ENCODE measurements around the gene MOB3B.

Gene MOB3B

DNA sequence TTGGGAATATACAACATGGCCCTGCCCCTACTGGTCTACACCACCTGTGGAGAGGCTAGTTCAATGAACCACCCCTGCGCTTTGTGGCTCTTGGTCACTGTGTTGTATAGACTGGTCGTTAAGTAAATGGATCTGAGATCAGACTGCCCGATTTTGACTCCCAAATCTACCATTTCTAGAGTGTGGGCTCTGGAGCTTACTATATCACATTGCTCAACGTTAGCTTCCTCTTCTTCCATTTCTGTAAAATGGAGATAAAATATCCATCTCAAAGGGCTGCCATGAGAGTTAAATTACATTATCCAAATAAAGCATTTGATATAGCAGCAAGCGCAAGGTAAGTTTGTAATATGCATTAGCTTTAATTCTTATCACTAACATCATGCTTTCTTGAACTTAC lies 58.2 kb downstream of the MOB3B start:
- no peak overlapping the region for H3K4ac ChIP-seq (ENCODE audit: low read depth, low read length)
- H4K12ac ChIP-seq (ENCODE audit: low read depth, low read length) = no peak overlapping the region
- H3K27me3 ChIP-seq (ENCODE audit: insufficient read depth, low read length) = no peaks in the 10 kb centered on the region
- H2AK5ac ChIP-seq (ENCODE audit: low read length) = no peak overlapping the region
- H2AFZ ChIP-seq (ENCODE audit: insufficient read depth, low read length, poor library complexity) = no peak overlapping the region
- H3K4me3 ChIP-seq (ENCODE audit: low read depth, low read length) = no peak overlapping the region
- peaks cover 3% of the 10 kb centered on the region for H3K79me1 ChIP-seq (ENCODE audit: low read length)
- no peaks in the 10 kb centered on the region for H3K9me3 ChIP-seq (ENCODE audit: insufficient read depth, low read depth, low read length)
- H2BK12ac ChIP-seq (ENCODE audit: low read length) = no peak overlapping the region
- peaks cover 2% of the 10 kb centered on the region for H3K79me2 ChIP-seq (ENCODE audit: control insufficient read depth, insufficient read depth, low read length, poor library complexity)
- no peak overlapping the region for H4K91ac ChIP-seq (ENCODE audit: low read depth, low read length)
- H3K36me3 ChIP-seq (ENCODE audit: control insufficient read depth in 1 of 2, insufficient read depth in 2 of 2, low read length in 2 of 2) = peaks cover 0 to 3% of the 10 kb centered on the region in 2 experiments
- no peak for DNase-seq
- H3K23ac ChIP-seq (ENCODE audit: low read length) = no peak overlapping the region
- no peak overlapping the region for H3K4me2 ChIP-seq (ENCODE audit: low read length)
- no peak overlapping the region for H2BK5ac ChIP-seq (ENCODE audit: low read depth, low read length, poor library complexity)
- H3K4me1 ChIP-seq (ENCODE audit: control insufficient read depth in 1 of 2, insufficient read depth in 2 of 2, low read length in 2 of 2) = peaks cover 7 to 21% of the 10 kb centered on the region in 2 experiments
- no peak overlapping the region for H3K14ac ChIP-seq (ENCODE audit: low read length)
- no peak overlapping the region for H3K9ac ChIP-seq (ENCODE audit: low read length)
- no peak overlapping the region for H2BK120ac ChIP-seq (ENCODE audit: insufficient read depth, low read length, poor library complexity)
- H4K8ac ChIP-seq (ENCODE audit: low read depth, low read length) = no peak overlapping the region
- no CpG with 5 or more reads among the region's 5 CpGs for WGBS (ENCODE audit: extremely low coverage, insufficient coverage, insufficient read length)
- H3K18ac ChIP-seq (ENCODE audit: low read length) = no peak overlapping the region
- H3K27ac ChIP-seq (ENCODE audit: low read depth, low read length) = no peak overlapping the region

DNA sequence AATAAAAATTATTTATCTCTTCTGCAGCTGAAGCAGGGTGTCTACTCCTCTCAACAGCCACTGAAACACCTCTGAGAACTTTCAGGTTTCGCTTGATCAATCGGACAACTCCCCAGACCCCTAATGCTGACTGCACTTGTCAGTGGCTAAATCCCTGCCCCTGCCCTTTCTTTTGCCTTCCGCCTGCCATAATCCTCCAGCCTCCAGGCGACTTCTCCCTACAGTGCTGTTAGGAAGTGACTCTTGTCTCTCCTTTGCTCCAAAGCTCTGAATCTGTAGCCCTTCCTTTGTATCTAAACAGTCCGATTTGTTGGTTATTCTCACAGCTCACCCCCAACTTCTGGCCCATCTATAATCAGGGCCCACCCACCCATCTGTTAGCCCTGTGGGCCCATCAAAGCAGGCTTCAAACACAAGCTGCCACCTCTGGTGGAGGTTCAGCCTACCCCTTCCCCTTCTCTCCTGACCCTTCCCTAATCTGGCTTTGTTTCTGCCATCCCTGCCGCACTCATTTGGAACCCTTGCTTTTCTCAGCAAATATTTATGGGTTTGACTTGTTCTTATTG lies 59.2 kb downstream of the MOB3B start:
- Histone ChIP-seq H4K8ac (ENCODE audit: low read depth, low read length) (no peak overlapping the region), H2BK120ac (ENCODE audit: insufficient read depth, low read length, poor library complexity) (no peak overlapping the region), H3K79me2 (ENCODE audit: control insufficient read depth, insufficient read depth, low read length, poor library complexity) (peaks cover 2% of the 10 kb centered on the region), H3K4me1 (ENCODE audit: control insufficient read depth in 1 of 2, insufficient read depth in 2 of 2, low read length in 2 of 2) (peaks cover 7 to 22% of the 10 kb centered on the region in 2 experiments), H4K12ac (ENCODE audit: low read depth, low read length) (no peak overlapping the region), H4K91ac (ENCODE audit: low read depth, low read length) (peak overlapping the region; percentile 8), H2BK5ac (ENCODE audit: low read depth, low read length, poor library complexity) (no peak overlapping the region), H3K36me3 (ENCODE audit: control insufficient read depth in 1 of 2, insufficient read depth in 2 of 2, low read length in 2 of 2) (peaks cover 0 to 3% of the 10 kb centered on the region in 2 experiments), H3K27ac (ENCODE audit: low read depth, low read length) (no peak overlapping the region), H3K27me3 (ENCODE audit: insufficient read depth, low read length) (no peaks in the 10 kb centered on the region), H3K4ac (ENCODE audit: low read depth, low read length) (no peak overlapping the region), H3K4me2 (ENCODE audit: low read length) (no peak overlapping the region), H2BK12ac (ENCODE audit: low read length) (no peak overlapping the region), H3K9ac (ENCODE audit: low read length) (no peak overlapping the region), H2AFZ (ENCODE audit: insufficient read depth, low read length, poor library complexity) (no peak overlapping the region), H3K4me3 (ENCODE audit: low read depth, low read length) (no peak overlapping the region), H3K9me3 (ENCODE audit: insufficient read depth, low read depth, low read length) (no peaks in the 10 kb centered on the region), H3K23ac (ENCODE audit: low read length) (no peak overlapping the region), H3K79me1 (ENCODE audit: low read length) (peaks cover 3% of the 10 kb centered on the region), H3K18ac (ENCODE audit: low read length) (no peak overlapping the region), H2AK5ac (ENCODE audit: low read length) (no peak overlapping the region), H3K14ac (ENCODE audit: low read length) (no peak overlapping the region)
- no CpG with 5 or more reads among the region's 6 CpGs for WGBS (ENCODE audit: extremely low coverage, insufficient coverage, insufficient read length)
- DNase-seq = no peak

DNA sequence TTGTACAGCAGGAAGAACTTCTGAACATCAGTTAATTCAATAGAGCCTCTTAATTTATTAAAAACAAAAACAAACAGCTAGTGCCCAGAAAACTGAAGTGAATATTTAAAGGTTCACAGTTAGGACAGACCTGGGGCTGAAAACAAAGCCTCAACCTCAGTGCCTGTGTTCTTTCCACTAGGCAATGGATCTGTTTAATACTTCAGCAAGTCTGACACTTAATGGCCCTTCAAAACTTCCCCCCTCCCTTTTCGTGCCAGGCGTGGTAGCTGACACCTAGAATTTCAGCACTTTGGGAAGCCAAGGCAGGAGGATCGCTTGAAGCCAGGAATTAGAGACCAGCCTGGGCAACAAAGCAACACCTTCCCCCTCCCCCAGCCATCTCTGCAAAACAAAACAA lies 60.1 kb downstream of the MOB3B start:
- Histone ChIP-seq H4K8ac (ENCODE audit: low read depth, low read length) (no peak overlapping the region), H3K23ac (ENCODE audit: low read length) (no peak overlapping the region), H3K4me3 (ENCODE audit: low read depth, low read length) (no peak overlapping the region), H3K79me1 (ENCODE audit: low read length) (peaks cover 3% of the 10 kb centered on the region), H3K14ac (ENCODE audit: low read length) (no peak overlapping the region), H3K4ac (ENCODE audit: low read depth, low read length) (no peak overlapping the region), H3K79me2 (ENCODE audit: control insufficient read depth, insufficient read depth, low read length, poor library complexity) (peaks cover 2% of the 10 kb centered on the region), H2BK120ac (ENCODE audit: insufficient read depth, low read length, poor library complexity) (no peak overlapping the region), H3K27me3 (ENCODE audit: insufficient read depth, low read length) (no peaks in the 10 kb centered on the region), H3K4me2 (ENCODE audit: low read length) (no peak overlapping the region), H4K12ac (ENCODE audit: low read depth, low read length) (no peak overlapping the region), H3K9ac (ENCODE audit: low read length) (no peak overlapping the region), H3K36me3 (ENCODE audit: control insufficient read depth in 1 of 2, insufficient read depth in 2 of 2, low read length in 2 of 2) (peaks cover 0 to 3% of the 10 kb centered on the region in 2 experiments), H2BK5ac (ENCODE audit: low read depth, low read length, poor library complexity) (no peak overlapping the region), H3K18ac (ENCODE audit: low read length) (no peak overlapping the region), H2BK12ac (ENCODE audit: low read length) (no peak overlapping the region), H3K9me3 (ENCODE audit: insufficient read depth, low read depth, low read length) (no peaks in the 10 kb centered on the region), H3K4me1 (ENCODE audit: control insufficient read depth in 1 of 2, insufficient read depth in 2 of 2, low read length in 2 of 2) (peaks cover 7 to 20% of the 10 kb centered on the region in 2 experiments), H4K91ac (ENCODE audit: low read depth, low read length) (no peak overlapping the region), H2AK5ac (ENCODE audit: low read length) (no peak overlapping the region), H3K27ac (ENCODE audit: low read depth, low read length) (no peak overlapping the region), H2AFZ (ENCODE audit: insufficient read depth, low read length, poor library complexity) (no peak overlapping the region)
- no CpG with 5 or more reads among the region's 3 CpGs for WGBS (ENCODE audit: extremely low coverage, insufficient coverage, insufficient read length)
- no peak for DNase-seq

DNA sequence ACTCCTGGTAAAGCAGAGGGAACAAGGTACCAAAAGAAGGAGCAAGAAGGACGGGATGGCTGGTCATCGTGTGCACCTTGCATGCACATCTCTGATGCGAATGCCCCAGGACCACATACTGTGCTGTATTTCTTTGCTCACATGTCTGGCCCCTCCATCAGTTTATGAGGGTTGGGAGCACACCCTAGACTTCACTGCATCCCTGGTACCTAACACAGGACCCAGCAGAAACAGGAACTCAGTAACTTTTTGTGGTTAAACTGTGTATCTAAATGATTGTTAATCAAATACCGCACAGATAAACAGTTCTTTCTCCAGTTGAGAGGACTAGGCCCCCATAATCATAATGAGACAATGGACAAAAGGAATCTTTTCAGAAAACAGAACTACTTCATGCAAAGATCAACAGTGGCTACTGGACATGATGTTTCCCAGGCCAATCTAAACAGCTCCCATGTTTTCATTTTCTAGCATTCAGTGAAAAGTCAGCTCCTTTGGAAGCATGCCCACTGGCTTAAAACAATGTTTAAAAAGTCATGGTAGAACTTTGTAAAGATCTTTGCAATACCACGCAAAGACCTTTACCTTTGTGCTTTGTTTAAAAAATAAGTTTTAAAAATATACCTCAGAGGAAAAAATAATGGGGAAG lies 61.0 kb downstream of the MOB3B start:
- no peak overlapping the region for H3K23ac ChIP-seq (ENCODE audit: low read length)

More for the DNA sequence above, 61.0 kb downstream of the MOB3B start:
- Histone ChIP-seq H2AK5ac (ENCODE audit: low read length) (no peak overlapping the region), H3K27me3 (ENCODE audit: insufficient read depth, low read length) (no peaks in the 10 kb centered on the region), H3K4me3 (ENCODE audit: low read depth, low read length) (no peak overlapping the region), H3K79me1 (ENCODE audit: low read length) (peaks cover 3% of the 10 kb centered on the region), H3K4me2 (ENCODE audit: low read length) (no peak overlapping the region), H3K36me3 (ENCODE audit: control insufficient read depth in 1 of 2, insufficient read depth in 2 of 2, low read length in 2 of 2) (peaks cover 0 to 3% of the 10 kb centered on the region in 2 experiments), H2AFZ (ENCODE audit: insufficient read depth, low read length, poor library complexity) (no peak overlapping the region), H3K27ac (ENCODE audit: low read depth, low read length) (no peak overlapping the region), H3K9me3 (ENCODE audit: insufficient read depth, low read depth, low read length) (no peaks in the 10 kb centered on the region), H3K18ac (ENCODE audit: low read length) (no peak overlapping the region), H3K79me2 (ENCODE audit: control insufficient read depth, insufficient read depth, low read length, poor library complexity) (peaks cover 2% of the 10 kb centered on the region), H3K4me1 (ENCODE audit: control insufficient read depth in 1 of 2, insufficient read depth in 2 of 2, low read length in 2 of 2) (peaks cover 7 to 20% of the 10 kb centered on the region in 2 experiments), H2BK12ac (ENCODE audit: low read length) (no peak overlapping the region), H3K14ac (ENCODE audit: low read length) (no peak overlapping the region), H2BK120ac (ENCODE audit: insufficient read depth, low read length, poor library complexity) (no peak overlapping the region), H2BK5ac (ENCODE audit: low read depth, low read length, poor library complexity) (no peak overlapping the region), H3K9ac (ENCODE audit: low read length) (no peak overlapping the region), H4K8ac (ENCODE audit: low read depth, low read length) (no peak overlapping the region), H4K12ac (ENCODE audit: low read depth, low read length) (no peak overlapping the region), H3K4ac (ENCODE audit: low read depth, low read length) (no peak overlapping the region), H4K91ac (ENCODE audit: low read depth, low read length) (no peak overlapping the region)
- no peak for DNase-seq
- WGBS (ENCODE audit: extremely low coverage, insufficient coverage, insufficient read length) = no CpG with 5 or more reads among the region's 5 CpGs

All from trophoblast cell (in vitro differentiated cells and primary cell).